Astrocyte of the spinal cord (primary cell): ENCODE data around the gene BCAS3.

Experiments used
- DNase-seq: peaks from one replicate; pipeline ENCODE4 v3.0.0; 2011; ENCODE audit warnings: low read depth, low spot score
- H3K4me3 ChIP-seq: 2 replicates; pipeline ENCODE4 v1.5.1; 2011; ENCODE audit warnings: low read depth, mild to moderate bottlenecking, low read length, moderate library complexity
- CTCF ChIP-seq: IDR thresholded peaks from 2 replicates; pipeline ENCODE4 v1.5.1; 2012; ENCODE audit warnings: low read depth, mild to moderate bottlenecking, low read length, inconsistent platforms
- in situ Hi-C: cut with HindIII; loops from 2 replicates; pipeline ENCODE4 v1.10.0; 2017; ENCODE audit warnings: low sequenced_read_pairs

Gene BCAS3

GRCh38 chr17:61248399-61248798 is 570.7 kb downstream of the BCAS3 start:
- no peak for TF ChIP-seq CTCF
- peak; percentile 41 for DNase-seq
- in situ Hi-C loops = no loop called here
- no peak overlapping the region for H3K4me3 ChIP-seq

DNA sequence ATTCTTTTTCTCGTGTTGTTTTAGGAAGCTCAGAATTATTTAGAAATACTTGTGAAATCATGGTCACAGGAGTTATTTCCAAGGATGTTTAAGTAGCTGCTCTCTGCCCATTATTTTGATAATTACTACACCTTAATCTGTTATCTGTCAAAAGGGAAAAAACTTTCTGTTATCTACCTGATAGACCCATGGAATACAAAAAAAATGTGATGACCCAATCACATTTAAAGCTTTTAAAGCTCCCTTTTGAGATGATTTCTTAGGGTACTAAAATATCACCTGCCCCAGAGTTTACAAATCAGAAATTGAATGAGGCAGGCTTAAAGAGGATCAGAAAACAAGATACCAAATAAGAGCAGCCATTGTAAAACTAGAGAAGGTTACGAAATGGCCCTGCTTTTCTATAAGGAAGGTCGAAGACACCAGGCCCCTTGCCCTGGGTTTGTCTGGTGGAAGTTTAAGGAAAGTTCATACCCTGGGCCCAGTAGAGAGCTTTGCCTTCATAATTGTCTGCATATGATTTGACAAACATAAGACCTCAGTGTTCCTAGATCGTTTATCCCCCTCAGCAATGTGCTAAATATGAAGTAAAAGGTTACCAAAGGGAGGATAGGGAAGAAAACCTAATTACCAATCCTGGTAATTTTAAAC is 572.1 kb downstream of the BCAS3 start:
- no peak for DNase-seq
- no peak for TF ChIP-seq CTCF
- no peak overlapping the region for H3K4me3 ChIP-seq
- in situ Hi-C loops = no loop called here

DNA sequence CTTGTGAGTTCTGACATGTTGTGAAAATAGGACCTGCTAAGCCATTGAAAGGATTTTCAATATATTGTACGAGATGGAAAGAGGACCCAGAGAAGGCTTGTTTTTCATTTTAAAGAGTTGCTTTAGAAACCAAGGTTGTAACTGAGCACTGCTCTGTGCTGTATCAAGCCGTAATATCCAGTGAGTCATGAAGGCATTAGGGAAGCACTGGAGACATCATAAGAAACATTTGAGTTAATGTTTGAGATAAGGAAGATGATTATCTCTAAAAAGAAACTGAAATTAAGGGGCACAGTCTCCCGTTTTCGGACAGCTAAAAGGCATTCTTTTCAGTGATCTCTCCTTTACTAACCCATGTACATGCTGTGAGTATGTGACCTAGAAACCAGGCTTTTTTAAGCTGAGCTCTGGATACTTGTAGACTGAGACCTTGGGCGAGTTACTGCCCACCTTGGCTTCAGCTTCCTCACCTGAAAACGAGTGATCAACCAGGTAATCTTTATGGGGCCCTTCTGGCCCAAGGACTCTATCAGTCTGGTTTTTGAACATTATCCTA is 572.8 kb downstream of the BCAS3 start:
- peak; percentile 75 for DNase-seq
- H3K4me3 ChIP-seq = no peak overlapping the region
- TF ChIP-seq CTCF = no peak
- in situ Hi-C loops = no loop called here

GRCh38 chr17:61251939-61252865 is 574.6 kb downstream of the BCAS3 start:
- no peak for TF ChIP-seq CTCF
- peak; percentile 99 for DNase-seq
- no peak overlapping the region for H3K4me3 ChIP-seq
- in situ Hi-C loops = no loop called here

GRCh38 chr17:61253362-61253761 is 575.7 kb downstream of the BCAS3 start:
- no peak overlapping the region for H3K4me3 ChIP-seq
- TF ChIP-seq CTCF = no peak
- DNase-seq = no peak
- in situ Hi-C loops = no loop called here

DNA sequence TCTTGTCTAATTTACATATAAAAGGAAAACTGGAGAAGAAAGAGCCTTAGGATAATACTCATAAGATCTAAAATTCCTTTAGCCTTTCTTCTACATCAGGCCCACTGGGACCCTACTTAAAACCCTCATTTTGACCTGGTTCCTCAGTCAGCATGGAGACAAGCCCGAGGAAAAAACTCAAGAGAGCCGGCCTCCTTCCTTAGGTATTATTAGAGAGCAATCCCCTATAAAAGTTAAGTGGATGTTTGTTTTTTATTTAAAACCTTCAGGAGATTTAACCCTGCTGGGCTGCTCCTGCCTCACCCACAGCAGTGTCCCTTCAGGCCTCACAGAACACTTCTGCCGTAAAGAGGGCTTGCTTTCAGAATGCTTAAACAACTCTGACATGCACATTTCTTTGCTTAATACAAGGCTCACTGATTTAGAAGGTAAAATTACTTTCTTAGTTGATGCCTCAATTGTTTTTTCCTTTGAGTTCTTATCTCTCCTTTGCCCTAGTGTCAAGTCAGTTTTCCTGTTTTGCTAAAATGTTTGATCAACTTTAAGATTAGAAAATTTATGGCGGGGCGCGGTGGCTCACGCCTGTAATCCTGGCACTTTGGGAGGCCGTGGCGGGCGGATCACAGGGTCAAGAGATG is 576.4 kb downstream of the BCAS3 start:
- no peak for TF ChIP-seq CTCF
- in situ Hi-C loops = no loop called here
- no peak overlapping the region for H3K4me3 ChIP-seq
- no peak for DNase-seq
